K562 (cell line): ENCODE results near the gene ABCC6. TPM values are rescaled to one million over a fixed set of nuclear protein-coding genes. Genes with fewer than 3 reads are reported as not detected.

ENCODE experiments used
- ATAC-seq: fragments of 200-7000 bp; cut with Tn5 transposase; 3 replicates; pipeline ENCODE4 v1.9.1; 2020; ENCODE audit warnings: moderate library complexity
- BruUV-seq: library from RNA; stranded (reverse); fragments of 400-500 nt; replicated peaks from 2 replicates; lab custom pipeline; 2021; lab: Mats Ljungman, UMichigan
- CTCF ChIA-PET: fragments of 300-600 bp; formaldehyde crosslinking; extraction: SDS; loops from one replicate; lab custom pipeline; 2021; ENCODE audit warnings: low intra/inter-chr PET ratio; lab: Yijun Ruan, JAX
- POLR2A ChIA-PET: fragments of 300-600, 350-650 bp; sonication (Branson Sonifier 250); formaldehyde crosslinking; extraction: SDS; loops from one replicate; lab custom pipeline; 2021; ENCODE audit warnings: antibody characterized with exemption, inconsistent platforms; lab: Yijun Ruan, JAX
- DNase-seq, 4 experiments: peaks; one replicate each; pipeline versions ENCODE4 v3.0.0 to v3.0.0-alpha.2; 2011 to 2018; ENCODE audit warnings: low spot score in 3 of 4, mixed read lengths in 3 of 4; ENCODE audit errors: extremely low read depth in 1 of 4
- FAIRE-seq: peaks from 2 replicates; lab custom pipeline; 2011; peaks lifted over from hg19 to GRCh38; lab: Jason Lieb, UNC
- H2AFZ ChIP-seq: 2 replicates; pipeline ENCODE4 v1.6.0; 2011; ENCODE audit warnings: low read depth, low read length, control low read depth, inconsistent platforms
- H3K27ac ChIP-seq: fragments of 200-600 bp; 3 replicates; pipeline ENCODE4 v1.8.0; 2011; ENCODE audit warnings: low read depth, mild to moderate bottlenecking, control low read depth, inconsistent platforms, low read length, moderate library complexity, mixed read lengths; ENCODE audit errors: extremely low read depth
- H3K27me3 ChIP-seq, 2 experiments: fragments of 300-600 bp in 1 of 2; 2 replicates in 1 of 2; 3 replicates in 1 of 2; pipeline versions ENCODE4 v1.6.0 to v1.8.0; 2011; ENCODE audit warnings: inconsistent platforms in 2 of 2, low read length in 2 of 2, mild to moderate bottlenecking in 1 of 2, mixed read lengths in 1 of 2, moderate library complexity in 1 of 2; ENCODE audit not compliant: control insufficient read depth in 2 of 2, insufficient read depth in 2 of 2
- H3K36me3 ChIP-seq: fragments of 300-600 bp; 3 replicates; pipeline ENCODE4 v1.8.0; 2011; ENCODE audit warnings: mild to moderate bottlenecking, low read length, inconsistent platforms; ENCODE audit not compliant: control insufficient read depth, insufficient read depth
- H3K4me1 ChIP-seq, 2 experiments: fragments of 200-600 bp in 1 of 2; replicated peaks in 1 of 2; 2 replicates in 1 of 2; 3 replicates in 1 of 2; pipeline versions ENCODE4 v1.5.1 to v1.8.0; 2011; ENCODE audit warnings: inconsistent platforms in 2 of 2, low read length in 2 of 2, mild to moderate bottlenecking in 1 of 2, mixed read lengths in 1 of 2, moderate library complexity in 1 of 2; ENCODE audit not compliant: control insufficient read depth in 2 of 2, insufficient read depth in 2 of 2
- H3K4me2 ChIP-seq: 2 replicates; pipeline ENCODE4 v1.6.1; 2011; ENCODE audit warnings: low read length, control low read depth, inconsistent platforms, mixed read lengths; ENCODE audit not compliant: insufficient read depth
- H3K4me3 ChIP-seq: fragments of 200-600 bp; sonication (generic), shearing (Covaris generic); 2 replicates; pipeline ENCODE4 v1.5.1; 2016; ENCODE audit warnings: control low read depth, inconsistent platforms
- H3K79me2 ChIP-seq: fragments of 200-600 bp; 3 replicates; pipeline ENCODE4 v1.8.0; 2011; ENCODE audit warnings: low read length, inconsistent platforms; ENCODE audit not compliant: control insufficient read depth, insufficient read depth
- H3K9ac ChIP-seq, 2 experiments: 2 replicates each; pipeline versions ENCODE4 v1.6.0 to v1.6.1; 2011; ENCODE audit warnings: low read depth in 2 of 2, low read length in 2 of 2, control low read depth in 1 of 2, inconsistent platforms in 1 of 2, mild to moderate bottlenecking in 1 of 2, mixed read lengths in 1 of 2; ENCODE audit not compliant: insufficient read depth in 1 of 2
- H3K9me1 ChIP-seq: one replicate; pipeline ENCODE4 v1.6.0; 2011; ENCODE audit warnings: inconsistent platforms, mild to moderate bottlenecking, low read length, moderate library complexity; ENCODE audit not compliant: control insufficient read depth, insufficient read depth
- H3K9me3 ChIP-seq: replicated peaks from 2 replicates; pipeline ENCODE4 v1.5.1; 2011; ENCODE audit warnings: low read depth, low read length, inconsistent platforms; ENCODE audit not compliant: control insufficient read depth, insufficient read depth
- H4K20me1 ChIP-seq: replicated peaks from 2 replicates; pipeline ENCODE4 v1.6.1; 2011; ENCODE audit warnings: low read length, inconsistent platforms, mixed read lengths; ENCODE audit not compliant: control insufficient read depth, insufficient read depth
- BCOR ChIP-seq: fragments of 450-650 bp; IDR thresholded peaks from 2 replicates; pipeline ENCODE4 v1.6.1; 2016
- E2F1 ChIP-seq: sonication (generic); formaldehyde crosslinking; IDR thresholded peaks from 2 replicates; pipeline ENCODE4 v1.8.1; 2023; ENCODE audit warnings: mild to moderate bottlenecking, missing genetic modification reagents, moderate library complexity
- ILF3 ChIP-seq: fragments of 450-650 bp; IDR thresholded peaks from 2 replicates; pipeline ENCODE4 v1.6.1; 2018; ENCODE audit warnings: antibody characterized with exemption, mild to moderate bottlenecking, moderate library complexity, borderline replicate concordance
- RBBP5 ChIP-seq: fragments of 200-600 bp; sonication (generic); IDR thresholded peaks from 2 replicates; pipeline ENCODE4 v1.6.1; 2012; ENCODE audit warnings: borderline replicate concordance, mild to moderate bottlenecking, low read length, control low read depth, inconsistent platforms; ENCODE audit not compliant: insufficient read depth, poor library complexity, severe bottlenecking
- RBM25 ChIP-seq: fragments of 200-400 bp; formaldehyde crosslinking; IDR thresholded peaks from 2 replicates; pipeline ENCODE4 v1.6.1; 2018; ENCODE audit warnings: low read length, low read depth, moderate library complexity; ENCODE audit not compliant: severe bottlenecking
- RFX1 ChIP-seq: fragments of 450-650 bp; IDR thresholded peaks from 2 replicates; pipeline ENCODE4 v1.6.1; 2016; ENCODE audit warnings: mild to moderate bottlenecking, moderate library complexity
- XRCC4 ChIP-seq: IDR thresholded peaks from one replicate; pipeline ENCODE4 v1.6.1; 2011; ENCODE audit not compliant: insufficient read depth, insufficient read length; ENCODE audit errors: extremely low read depth
- WGBS: fragments of 100-300 bp; shearing (Covaris generic); methylation state at CpG from one replicate; pipeline ENCODE4 v1.1.6; 2016; ENCODE audit warnings: low coverage, mixed read lengths; ENCODE audit not compliant: insufficient coverage; ENCODE audit errors: missing lambda C conversion rate; 5-methylcytosine and 5-hydroxymethylcytosine counted together
- in situ Hi-C: fragments of 300-500 bp; cut with MboI; formaldehyde crosslinking; loops from 4 replicates; pipeline ENCODE4 v1.15.0; 2018; ENCODE audit warnings: inconsistent platforms, mixed read lengths
- intact Hi-C: fragments of 100-400 bp; cut with micrococcal nuclease; formaldehyde crosslinking; loops from 2 replicates; pipeline ENCODE4 v1.14.2; 2022
- polyA plus RNA-seq, 8 experiments: library from polyadenylated mRNA; depleted of rRNA in 4 of 8; stranded (reverse) in 5 of 8; unstranded in 3 of 8; fragments of >200 nt; fragmentation: Nextera tagmentation in 2 of 8; fragmentation: Illumina TruSeq in 1 of 8; extraction: Ambion mirVana in 2 of 8; extraction: Trizol in 1 of 8; gene quantifications; 2 replicates each; pipeline versions ENCODE4 v1.2.1 to v1.2.3, GENCODE V29; 2011 to 2014; ENCODE audit warnings: inconsistent platforms in 1 of 8, missing spikeins in 1 of 8
- total RNA-seq, 7 experiments: library from RNA; depleted of rRNA in 6 of 7; stranded (reverse); fragments of >200 nt in 6 of 7; fragmentation: Illumina TruSeq in 2 of 7; extraction: Trizol in 2 of 7; gene quantifications; 2 replicates each; pipeline versions ENCODE4 v1.2.1 to v1.2.3, GENCODE V29; 2011 to 2021; ENCODE audit warnings: low replicate concordance in 1 of 7

Gene ABCC6
- total and polyA plus RNA-seq, 9 of the 15 experiments (the other 6 are each of a cell fraction or from before 2014, with no cell fraction given): 0.03 to 0.46 (median 0.07) TPM; not detected in 4

GRCh38 chr16:16137110-16137509 lies 86.2 kb downstream of the ABCC6 start:
- Histone ChIP-seq H3K27ac (no peak overlapping the region), H3K9me1 (no peaks in the 10 kb centered on the region), H3K27me3 (no peaks in the 10 kb centered on the region), H2AFZ (no peak overlapping the region), H3K4me1 (no peaks in the 10 kb centered on the region), H3K4me2 (no peak overlapping the region), H3K9me3 (no peaks in the 10 kb centered on the region), H3K79me2 (no peaks in the 10 kb centered on the region)
- FAIRE-seq (no peak), ATAC-seq (no peak)
- in situ Hi-C loops (no loop called here), intact Hi-C loops (loop anchor here (5.0 kb wide), 1 partner anchor 45 kb away; no protein-coding TSS in a partner anchor)
- ChIA-PET CTCF (no interaction called here), POLR2A (no interaction called here)
- WGBS: 85% methylated on average over 8 of the region's 8 CpGs
- BruUV-seq: no TSS peak
- TF ChIP-seq RBBP5 (no peak), XRCC4 (no peak), RFX1 (peak; percentile 77)
- TF ChIP-seq, all 486 proteins: peak for 1
- Histone ChIP-seq H4K20me1 (no peaks in the 10 kb centered on the region), H3K9ac (no peak overlapping the region), H3K4me3 (no peak overlapping the region), H3K36me3 (peaks cover 83% of the 10 kb centered on the region; the same call in 2 of the 3 replicates)
- no peak for DNase-seq

GRCh38 chr16:16136588-16136987 lies 86.7 kb downstream of the ABCC6 start:
- Histone ChIP-seq H3K4me2 (no peak overlapping the region), H3K79me2 (no peaks in the 10 kb centered on the region), H3K36me3 (peaks cover 84% of the 10 kb centered on the region; the same call in 2 of the 3 replicates), H3K9me1 (no peaks in the 10 kb centered on the region), H3K4me3 (no peak overlapping the region), H3K27ac (no peak overlapping the region), H3K9me3 (no peaks in the 10 kb centered on the region), H4K20me1 (no peaks in the 10 kb centered on the region), H3K9ac (no peak overlapping the region), H3K27me3 (no peaks in the 10 kb centered on the region), H3K4me1 (no peaks in the 10 kb centered on the region), H2AFZ (no peak overlapping the region)
- 96% methylated on average over 4 of the region's 6 CpGs for WGBS
- CTCF ChIA-PET: no interaction called here
- BruUV-seq: no TSS peak
- DNase-seq (no peak), FAIRE-seq (no peak), ATAC-seq (no peak)
- intact Hi-C loops (loop anchor here (5.0 kb wide), 1 partner anchor 46 kb away; no protein-coding TSS in a partner anchor), in situ Hi-C loops (no loop called here)
- POLR2A ChIA-PET: no interaction called here
- TF ChIP-seq E2F1 (no peak), BCOR (peak; percentile 52; the same call in 1 of the 2 replicates), RBM25 (peak; percentile 37), ILF3 (no peak)
